B cell (primary cell): ENCODE data around the gene PRKACA. TPM values are rescaled to one million over a fixed set of nuclear protein-coding genes. Genes with fewer than 3 reads are reported as not detected.

Experiments
- ATAC-seq: fragments of 200-7000 bp; cut with Tn5 transposase; one replicate; pipeline ENCODE4 v1.10.0; 2021; ENCODE audit warnings: low read depth, mild to moderate bottlenecking, moderate number of reproducible peaks, moderate library complexity
- CTCF ChIA-PET: fragments of 350-600 bp; sonication (Branson Sonifier 250); formaldehyde crosslinking; loops from one replicate; lab custom pipeline; 2021; ENCODE audit warnings: antibody characterized with exemption, inconsistent platforms; lab: Charles Lee
- POLR2A ChIA-PET: fragments of 350-600 bp; sonication (Branson Sonifier 250); formaldehyde crosslinking; loops from one replicate; lab custom pipeline; 2021; ENCODE audit warnings: antibody characterized with exemption; lab: Charles Lee
- DNase-seq: peaks from one replicate; pipeline ENCODE4 v3.0.0; 2013
- H2AFZ ChIP-seq: 2 replicates; pipeline ENCODE4 v1.6.1; 2012; ENCODE audit warnings: mild to moderate bottlenecking, low read depth, low read length; ENCODE audit not compliant: insufficient read depth, poor library complexity, severe bottlenecking
- H3K27ac ChIP-seq, 2 donors: 1 replicate in 1 of 2; 2 replicates in 1 of 2; pipeline ENCODE4 v1.5.1; 2012 to 2013; ENCODE audit warnings: low read length in 2 of 2, mild to moderate bottlenecking in 2 of 2, moderate library complexity in 1 of 2
- H3K27me3 ChIP-seq, 4 experiments: fragments of 200-600 bp in 1 of 4; sonication (generic) in 1 of 4; replicated peaks in 1 of 4; 1 replicate in 2 of 4; 2 replicates in 2 of 4; pipeline versions ENCODE4 v1.6.1 to v1.7.0; 2013 to 2016; ENCODE audit warnings: low read length in 3 of 4, mild to moderate bottlenecking in 2 of 4, mixed read lengths in 1 of 4, moderate library complexity in 1 of 4; ENCODE audit not compliant: insufficient read depth in 4 of 4, control insufficient read depth in 3 of 4; ENCODE audit errors: control extremely low read depth in 1 of 4
- H3K36me3 ChIP-seq, 2 experiments: replicated peaks in 1 of 2; 1 replicate in 1 of 2; 2 replicates in 1 of 2; pipeline versions ENCODE4 v1.6.1 to v1.7.1; 2013; ENCODE audit warnings: low read length in 1 of 2; ENCODE audit not compliant: insufficient read depth in 2 of 2, control insufficient read depth in 1 of 2; ENCODE audit errors: control extremely low read depth in 1 of 2, extremely low read depth in 1 of 2
- H3K4me1 ChIP-seq, 2 donors: fragments of 200-600 bp in 1 of 2; sonication (generic) in 1 of 2; 1 replicate in 1 of 2; 2 replicates in 1 of 2; pipeline versions ENCODE4 v1.5.1 to v1.6.1; 2013 to 2017; ENCODE audit warnings: low read length in 2 of 2; ENCODE audit not compliant: control insufficient read depth in 2 of 2, insufficient read depth in 2 of 2
- H3K4me2 ChIP-seq: replicated peaks from 2 replicates; pipeline ENCODE3; 2012; ENCODE audit warnings: mild to moderate bottlenecking, low read depth, low read length; ENCODE audit not compliant: poor library complexity, severe bottlenecking
- H3K4me3 ChIP-seq, 5 experiments: fragments of 200-600 bp in 1 of 5; sonication (generic) in 1 of 5; 1 replicate in 3 of 5; 2 replicates in 2 of 5; pipeline versions ENCODE4 v1.5.1 to v1.7.0; 2011 to 2016; ENCODE audit warnings: low read length in 4 of 5, mild to moderate bottlenecking in 4 of 5, low read depth in 2 of 5, control low read depth in 1 of 5, moderate library complexity in 1 of 5; ENCODE audit not compliant: insufficient read depth in 1 of 5; ENCODE audit errors: control extremely low read depth in 1 of 5, extremely low read depth in 1 of 5
- H3K79me2 ChIP-seq: fragments of 200-600 bp; sonication (generic); one replicate; pipeline ENCODE4 v1.6.0; 2016; ENCODE audit warnings: low read length; ENCODE audit not compliant: control insufficient read depth, insufficient read depth
- H3K9ac ChIP-seq: fragments of 200-600 bp; sonication (generic); 2 replicates; pipeline ENCODE4 v1.6.1; 2017; ENCODE audit warnings: mild to moderate bottlenecking, low read length, moderate library complexity
- H3K9me3 ChIP-seq, 3 donors: one replicate each; pipeline versions ENCODE4 v1.6.1 to v1.7.1; 2013; ENCODE audit warnings: low read length in 2 of 3; ENCODE audit not compliant: control insufficient read depth in 2 of 3, insufficient read depth in 1 of 3; ENCODE audit errors: control extremely low read depth in 1 of 3
- H4K20me1 ChIP-seq: 2 replicates; pipeline ENCODE4 v1.6.0; 2012; ENCODE audit warnings: mild to moderate bottlenecking, low read length; ENCODE audit not compliant: insufficient read depth, control insufficient read depth, poor library complexity, severe bottlenecking
- H3K27ac Mint-ChIP-seq: one replicate; pipeline ENCODE4 v1.8.0; 2021; ENCODE audit warnings: mixed read lengths
- H3K27me3 Mint-ChIP-seq: one replicate; pipeline ENCODE4 v1.8.0; 2021; ENCODE audit warnings: mixed read lengths
- H3K4me1 Mint-ChIP-seq: one replicate; pipeline ENCODE4 v1.8.0; 2021; ENCODE audit warnings: mixed read lengths
- H3K4me3 Mint-ChIP-seq: one replicate; pipeline ENCODE4 v1.8.0; 2021; ENCODE audit warnings: mixed read lengths
- H3K9me3 Mint-ChIP-seq: one replicate; pipeline ENCODE4 v1.8.0; 2022; ENCODE audit warnings: mixed read lengths; ENCODE audit not compliant: insufficient read depth
- EZH2 ChIP-seq: IDR thresholded peaks from 2 replicates; pipeline ENCODE4 v1.6.1; 2012; ENCODE audit warnings: borderline replicate concordance, low read depth, mild to moderate bottlenecking, moderate library complexity, low read length; ENCODE audit not compliant: insufficient read depth, poor library complexity, severe bottlenecking
- WGBS: methylation state at CpG from one replicate; pipeline ENCODE4 v1.1.5; 2013; ENCODE audit warnings: missing lambda C conversion rate; ENCODE audit not compliant: insufficient coverage; 5-methylcytosine and 5-hydroxymethylcytosine counted together
- intact Hi-C: fragments of 100-400 bp; cut with micrococcal nuclease; formaldehyde crosslinking; loops from one replicate; pipeline ENCODE4 v1.10.0; 2022
- polyA plus RNA-seq: library from polyadenylated mRNA; depleted of rRNA; stranded (reverse); fragments of >200 nt; gene quantifications from 2 replicates; pipeline ENCODE4 v1.2.3, GENCODE V29; 2012
- total RNA-seq, 2 donors: library from RNA; stranded (reverse); fragments of 120-200 nt in 1 of 2; gene quantifications; 1 replicate in 1 of 2; 2 replicates in 1 of 2; pipeline versions ENCODE4 v1.2.3 to v1.2.4, GENCODE V29; 2013 to 2022
- TF ChIP-seq, protein P1 (sequence below): fragments of 200-600 bp; IDR thresholded peaks from one replicate; pipeline ENCODE4 v1.8.0; 2022; ENCODE audit warnings: antibody characterized with exemption, mild to moderate bottlenecking

The PRKACA gene
- total and polyA plus RNA-seq, 2 donors (not counting 1 experiment from before 2014, with no cell fraction given), result 36.8 to 43.0 TPM

DNA sequence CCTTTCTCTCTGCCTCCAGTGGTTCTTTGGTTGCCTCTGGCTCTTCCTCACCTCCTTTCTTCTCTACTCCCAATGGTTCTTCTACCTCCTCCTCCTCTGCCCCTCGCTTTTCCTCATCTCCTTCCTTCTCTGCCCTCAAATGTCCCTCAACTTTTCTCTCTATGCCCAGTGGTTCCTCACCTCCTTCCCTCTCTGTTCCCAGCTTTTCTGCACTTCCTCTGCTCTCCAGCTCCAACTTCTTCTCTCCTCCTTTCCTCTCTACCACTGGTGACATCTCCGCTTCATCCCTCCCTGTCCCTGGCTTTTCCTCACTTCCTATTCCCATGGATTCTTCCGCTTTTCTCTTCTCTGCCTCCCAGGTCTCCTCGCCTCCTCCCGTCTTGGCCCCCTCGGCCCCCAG is 63.5 kb downstream of the PRKACA start:
- Histone ChIP-seq H3K4me1 (peaks cover 17 to 20% of the 10 kb centered on the region in 2 donors), H3K27ac (no peak overlapping the region), H3K79me2 (no peaks in the 10 kb centered on the region), H3K9me3 (peaks cover 0 to 12% (median 0%) of the 10 kb centered on the region in 3 donors), H3K9ac (no peak overlapping the region), H3K27me3 (peaks cover 0 to 28% (median 19%) of the 10 kb centered on the region in 4 experiments), H3K4me3 (no peak overlapping the region), H3K4me2 (no peak overlapping the region), H2AFZ (no peak overlapping the region), H4K20me1 (peaks cover 10% of the 10 kb centered on the region), H3K36me3 (peaks cover 7 to 34% of the 10 kb centered on the region in 2 experiments)
- ATAC-seq (no peak), DNase-seq (no peak)
- POLR2A ChIA-PET, result interaction anchor here (0.6 kb wide), 1 partner anchor 15 kb away, joined by 3 read pairs; no protein-coding TSS in a partner anchor
- Mint-ChIP-seq H3K27ac (no peak overlapping the region), H3K4me3 (no peak overlapping the region), H3K27me3 (peaks cover 19% of the 10 kb centered on the region), H3K9me3 (no peaks in the 10 kb centered on the region), H3K4me1 (peaks cover 16% of the 10 kb centered on the region)
- TF ChIP-seq, protein P1, sequence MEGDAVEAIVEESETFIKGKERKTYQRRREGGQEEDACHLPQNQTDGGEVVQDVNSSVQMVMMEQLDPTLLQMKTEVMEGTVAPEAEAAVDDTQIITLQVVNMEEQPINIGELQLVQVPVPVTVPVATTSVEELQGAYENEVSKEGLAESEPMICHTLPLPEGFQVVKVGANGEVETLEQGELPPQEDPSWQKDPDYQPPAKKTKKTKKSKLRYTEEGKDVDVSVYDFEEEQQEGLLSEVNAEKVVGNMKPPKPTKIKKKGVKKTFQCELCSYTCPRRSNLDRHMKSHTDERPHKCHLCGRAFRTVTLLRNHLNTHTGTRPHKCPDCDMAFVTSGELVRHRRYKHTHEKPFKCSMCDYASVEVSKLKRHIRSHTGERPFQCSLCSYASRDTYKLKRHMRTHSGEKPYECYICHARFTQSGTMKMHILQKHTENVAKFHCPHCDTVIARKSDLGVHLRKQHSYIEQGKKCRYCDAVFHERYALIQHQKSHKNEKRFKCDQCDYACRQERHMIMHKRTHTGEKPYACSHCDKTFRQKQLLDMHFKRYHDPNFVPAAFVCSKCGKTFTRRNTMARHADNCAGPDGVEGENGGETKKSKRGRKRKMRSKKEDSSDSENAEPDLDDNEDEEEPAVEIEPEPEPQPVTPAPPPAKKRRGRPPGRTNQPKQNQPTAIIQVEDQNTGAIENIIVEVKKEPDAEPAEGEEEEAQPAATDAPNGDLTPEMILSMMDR, result no peak
- TF ChIP-seq EZH2, result no peak
- intact Hi-C loops, result no loop called here
- WGBS, result 87% methylated on average over 6 of the region's 6 CpGs
- CTCF ChIA-PET, result interaction anchor here (1.0 kb wide), 1 partner anchor 22 kb away, joined by 3 read pairs; the partner anchor contains the start of gene IL27RA

DNA sequence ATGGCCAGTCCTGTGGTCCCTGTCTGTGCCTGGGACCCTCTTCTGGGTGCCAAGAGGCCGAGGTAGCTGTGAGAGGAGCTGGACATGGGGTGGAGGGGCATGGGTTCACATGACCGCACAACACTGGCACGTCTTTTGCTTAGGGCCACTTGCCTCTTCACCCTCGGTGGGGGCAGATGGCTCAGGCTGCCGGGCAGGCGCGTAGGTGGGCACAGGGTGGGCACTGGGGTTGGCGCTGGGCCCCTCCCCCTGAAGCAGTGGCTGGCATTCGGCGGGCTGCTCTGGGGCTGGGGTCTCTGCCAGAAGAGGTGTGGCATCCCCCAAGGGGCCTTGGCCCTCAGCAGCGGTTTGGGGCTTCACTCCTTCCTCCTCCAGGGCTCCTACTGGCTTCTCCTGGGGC is 64.1 kb downstream of the PRKACA start:
- ChIA-PET CTCF (interaction anchor here (1.1 to 2.0 kb wide), 4 partner anchors 10 to 173 kb away, joined by 3 to 8 read pairs (median 4); partner anchors contain the start of gene MISP3), POLR2A (interaction anchor here (0.6 kb wide), 1 partner anchor 11 kb away, joined by 5 read pairs; no protein-coding TSS in a partner anchor)
- Mint-ChIP-seq H3K27me3 (peaks cover 13% of the 10 kb centered on the region), H3K4me1 (peaks cover 12% of the 10 kb centered on the region), H3K4me3 (no peak overlapping the region), H3K27ac (no peak overlapping the region), H3K9me3 (no peaks in the 10 kb centered on the region)
- peaks cover 7 to 40% of the 10 kb centered on the region in 2 experiments for H3K36me3 ChIP-seq
- H3K79me2 ChIP-seq, result no peaks in the 10 kb centered on the region
- ATAC-seq, result no peak
- H3K4me2 ChIP-seq, result no peak overlapping the region
- 93% methylated on average over 11 of the region's 11 CpGs for WGBS
- no peak for TF ChIP-seq EZH2
- TF ChIP-seq, protein P1, result no peak
- H2AFZ ChIP-seq, result no peak overlapping the region
- H3K4me1 ChIP-seq, result peaks cover 11 to 14% of the 10 kb centered on the region in 2 donors
- no peak for DNase-seq
- peaks cover 0 to 22% (median 14%) of the 10 kb centered on the region in 4 experiments for H3K27me3 ChIP-seq
- H3K9ac ChIP-seq, result no peak overlapping the region
- intact Hi-C loops, result no loop called here
- H3K9me3 ChIP-seq, result peaks cover 0 to 8% (median under 1%) of the 10 kb centered on the region in 3 donors
- H3K4me3 ChIP-seq, result no peak overlapping the region
- no peak overlapping the region for H3K27ac ChIP-seq
- H4K20me1 ChIP-seq, result peaks cover 16% of the 10 kb centered on the region
